Measurements from ENCODE around the gene SEC24D. TPM values are rescaled to one million over a fixed set of nuclear protein-coding genes. Genes with fewer than 3 reads are reported as not detected.
"Not testable (repeated sequence)": the region's sequence is repeated elsewhere in the genome, so short reads cannot be mapped to it uniquely, and the experiment has no call there.

SEC24D gene
- total RNA-seq, 2 donors from 2014 or later = 41.5 to 60.4 TPM

DNA sequence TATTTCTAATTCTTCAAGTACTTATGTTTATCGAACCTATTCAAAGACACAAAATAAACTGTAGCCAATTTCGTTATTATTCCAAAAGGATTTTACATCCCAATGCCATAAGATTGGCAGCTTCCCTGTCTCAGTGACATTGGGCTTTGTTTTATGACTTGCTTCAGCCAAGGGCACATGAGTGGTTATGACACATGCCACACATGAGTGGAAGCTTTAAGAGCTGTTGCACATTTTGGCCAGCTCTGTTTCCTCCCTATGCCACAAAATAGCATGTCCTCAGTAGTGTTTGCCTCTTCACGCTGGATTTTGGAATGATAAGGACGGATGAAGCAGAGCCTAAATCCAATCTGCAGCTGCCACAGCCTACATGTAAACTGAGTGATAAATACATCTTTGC is 21.9 kb downstream of the SEC24D start:
- Mint-ChIP-seq H3K9me3 (no peaks in the 10 kb centered on the region), H3K4me3 (no peak overlapping the region), H3K4me1 (ENCODE audit: low read depth) (peaks cover 5% of the 10 kb centered on the region), H3K27me3 (ENCODE audit: low read depth) (no peaks in the 10 kb centered on the region), H3K36me3 (ENCODE audit: insufficient read depth in 2 of 2) (peaks cover 20 to 36% of the 10 kb centered on the region in 2 donors), H3K27ac (no peak overlapping the region)
- ATAC-seq (replicated peaks in 1 of 2) = no peak
- no peak for DNase-seq

GRCh38 chr4:118813561-118813960 is 22.4 kb downstream of the SEC24D start:
- ATAC-seq (replicated peaks in 1 of 2) (no peak), DNase-seq (no peak)
- Mint-ChIP-seq H3K4me3 (no peak overlapping the region), H3K4me1 (ENCODE audit: low read depth) (peaks cover 5% of the 10 kb centered on the region), H3K36me3 (ENCODE audit: insufficient read depth in 2 of 2) (peaks cover 22 to 38% of the 10 kb centered on the region in 2 donors), H3K27ac (no peak overlapping the region), H3K27me3 (ENCODE audit: low read depth) (no peaks in the 10 kb centered on the region), H3K9me3 (no peaks in the 10 kb centered on the region)

DNA sequence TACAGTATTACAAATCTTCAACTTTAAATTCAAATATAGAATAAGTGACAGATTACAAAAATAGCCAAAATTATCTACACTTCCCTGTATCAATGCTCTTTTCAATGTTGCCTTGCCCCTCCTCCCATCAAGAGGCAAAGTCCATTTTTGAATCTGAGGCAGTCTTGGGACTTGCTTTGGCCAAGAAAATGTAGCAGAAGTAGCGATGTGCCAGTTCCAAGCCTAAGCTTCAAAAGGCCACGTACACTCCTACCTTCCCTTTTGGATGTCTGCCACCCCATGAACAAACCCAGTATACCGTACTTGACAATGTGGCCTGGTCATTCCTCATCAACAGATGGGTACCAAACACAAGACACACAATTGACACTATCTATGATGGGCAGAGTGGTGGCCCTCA is 24.1 kb downstream of the SEC24D start:
- Mint-ChIP-seq H3K4me3 (no peak overlapping the region), H3K36me3 (ENCODE audit: insufficient read depth in 2 of 2) (peaks cover 20 to 41% of the 10 kb centered on the region in 2 donors), H3K9me3 (no peaks in the 10 kb centered on the region), H3K27ac (no peak overlapping the region), H3K4me1 (ENCODE audit: low read depth) (peaks cover 4% of the 10 kb centered on the region), H3K27me3 (ENCODE audit: low read depth) (no peaks in the 10 kb centered on the region)
- ATAC-seq (replicated peaks in 1 of 2) = no peak
- DNase-seq = no peak

DNA sequence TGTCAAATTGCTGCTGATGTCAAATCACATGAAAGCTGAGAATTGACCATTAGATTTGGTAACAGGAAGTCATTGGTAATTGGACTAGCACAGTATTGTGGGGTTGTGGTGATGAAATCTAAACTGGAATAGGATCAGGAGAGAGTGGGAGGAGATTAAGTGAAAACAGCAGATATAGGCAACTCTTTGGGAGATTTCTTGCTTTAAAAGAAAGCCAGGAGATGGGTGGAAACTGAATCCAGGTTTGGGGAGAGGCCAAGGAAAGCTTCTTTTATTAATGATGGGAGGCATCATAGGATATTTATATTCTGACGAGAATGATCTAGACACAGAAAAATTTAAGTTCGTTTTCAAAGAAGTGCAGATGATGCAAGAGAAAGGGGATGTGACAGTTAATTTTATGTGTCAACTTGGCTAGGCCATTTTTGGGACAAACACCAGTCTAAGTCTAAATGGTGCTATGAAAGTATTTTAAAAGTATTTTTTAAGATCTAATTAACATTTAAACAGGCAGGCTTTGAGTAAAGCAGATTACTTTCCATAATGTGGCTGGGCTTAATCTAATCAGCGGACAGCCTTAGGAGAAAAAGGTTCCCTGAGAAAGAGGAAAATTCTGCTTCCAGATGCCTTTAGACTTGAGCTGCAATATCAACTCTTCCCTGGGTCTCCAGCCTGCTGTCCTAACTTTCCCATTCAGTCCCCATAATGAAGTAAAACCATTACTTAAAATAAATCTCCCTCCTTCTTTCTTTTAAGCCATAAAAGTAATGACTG is 24.7 kb downstream of the SEC24D start:
- peaks cover 20 to 38% of the 10 kb centered on the region in 2 donors for H3K36me3 Mint-ChIP-seq (ENCODE audit: insufficient read depth in 2 of 2)
- H3K4me3 Mint-ChIP-seq = no peak overlapping the region
- ATAC-seq (replicated peaks in 1 of 2) = no peak
- H3K27ac Mint-ChIP-seq = peak overlapping the region; percentile 23
- no peaks in the 10 kb centered on the region for H3K9me3 Mint-ChIP-seq
- no peaks in the 10 kb centered on the region for H3K4me1 Mint-ChIP-seq (ENCODE audit: low read depth)
- no peak for DNase-seq
- no peaks in the 10 kb centered on the region for H3K27me3 Mint-ChIP-seq (ENCODE audit: low read depth)

DNA sequence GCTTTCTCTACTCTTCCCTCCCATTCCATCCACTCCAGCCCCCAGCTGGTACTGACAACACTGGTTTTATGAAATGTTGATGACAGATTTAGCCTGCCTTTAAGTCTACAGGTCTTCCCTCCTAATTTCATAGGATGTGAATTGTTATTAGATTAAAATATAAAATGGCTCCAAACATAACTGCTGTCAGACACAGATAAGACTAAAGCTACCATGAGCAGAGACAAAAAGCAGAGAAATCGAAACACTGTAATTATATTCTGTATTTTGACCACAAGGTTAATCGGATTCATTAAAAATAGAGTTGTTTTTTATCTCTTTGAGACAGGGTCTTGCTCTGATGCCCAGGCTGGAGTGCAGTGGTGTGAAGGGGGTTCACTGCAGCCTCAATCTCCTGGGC is 28.3 kb downstream of the SEC24D start:
- no peak overlapping the region for H3K4me3 Mint-ChIP-seq
- H3K9me3 Mint-ChIP-seq = no peaks in the 10 kb centered on the region
- ATAC-seq (replicated peaks in 1 of 2) (no peak), DNase-seq (no peak)
- no peaks in the 10 kb centered on the region for H3K27me3 Mint-ChIP-seq (ENCODE audit: low read depth)
- no peak overlapping the region for H3K27ac Mint-ChIP-seq
- H3K36me3 Mint-ChIP-seq (ENCODE audit: insufficient read depth in 2 of 2) = peaks cover 18 to 20% of the 10 kb centered on the region in 2 donors
- H3K4me1 Mint-ChIP-seq (ENCODE audit: low read depth) = no peaks in the 10 kb centered on the region

DNA sequence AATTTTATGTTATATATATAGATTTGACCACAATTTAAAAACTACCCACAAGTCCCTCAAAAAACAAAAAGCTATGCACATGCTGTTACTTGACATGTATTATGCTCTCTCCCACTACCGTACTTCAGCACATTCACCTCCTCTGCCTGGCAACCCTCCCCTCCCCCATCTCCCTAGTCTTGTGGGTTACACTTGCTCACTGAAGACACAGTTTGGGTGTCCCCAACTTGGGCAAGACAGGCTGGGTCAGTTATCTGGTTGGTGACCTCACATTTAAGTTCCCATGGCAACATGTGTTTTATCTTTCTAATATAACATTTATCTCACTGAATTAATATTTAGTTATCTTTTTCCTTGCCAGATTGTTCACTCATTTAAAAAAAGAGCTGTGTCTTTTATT is 32.7 kb downstream of the SEC24D start:
- ATAC-seq (replicated peaks in 1 of 2) (no peak), DNase-seq (no peak)
- Mint-ChIP-seq H3K36me3 (ENCODE audit: insufficient read depth in 2 of 2) (peaks cover 9 to 12% of the 10 kb centered on the region in 2 donors), H3K4me3 (no peak overlapping the region), H3K4me1 (ENCODE audit: low read depth) (no peaks in the 10 kb centered on the region), H3K9me3 (no peaks in the 10 kb centered on the region), H3K27me3 (ENCODE audit: low read depth) (no peaks in the 10 kb centered on the region), H3K27ac (no peak overlapping the region)

GRCh38 chr4:118801895-118802575 is 33.9 kb downstream of the SEC24D start:
- H3K27me3 Mint-ChIP-seq (ENCODE audit: low read depth) = no peaks in the 10 kb centered on the region
- DNase-seq = no peak
- H3K9me3 Mint-ChIP-seq = no peaks in the 10 kb centered on the region
- H3K4me1 Mint-ChIP-seq (ENCODE audit: low read depth) = no peaks in the 10 kb centered on the region
- H3K27ac Mint-ChIP-seq = no peak overlapping the region
- H3K36me3 Mint-ChIP-seq (ENCODE audit: insufficient read depth in 2 of 2) = peaks cover 9 to 14% of the 10 kb centered on the region in 2 donors
- no peak for ATAC-seq (replicated peaks in 1 of 2)
- no peak overlapping the region for H3K4me3 Mint-ChIP-seq

GRCh38 chr4:118799231-118799942 is 36.5 kb downstream of the SEC24D start:
- H3K27me3 Mint-ChIP-seq (ENCODE audit: low read depth) = no peaks in the 10 kb centered on the region
- H3K4me1 Mint-ChIP-seq (ENCODE audit: low read depth) = no peaks in the 10 kb centered on the region
- H3K9me3 Mint-ChIP-seq = no peaks in the 10 kb centered on the region
- no peak for ATAC-seq (replicated peaks in 1 of 2)
- H3K4me3 Mint-ChIP-seq = no peak overlapping the region
- H3K27ac Mint-ChIP-seq = no peak overlapping the region
- no peak for DNase-seq
- H3K36me3 Mint-ChIP-seq (ENCODE audit: insufficient read depth in 2 of 2) = peaks cover 7 to 20% of the 10 kb centered on the region in 2 donors

DNA sequence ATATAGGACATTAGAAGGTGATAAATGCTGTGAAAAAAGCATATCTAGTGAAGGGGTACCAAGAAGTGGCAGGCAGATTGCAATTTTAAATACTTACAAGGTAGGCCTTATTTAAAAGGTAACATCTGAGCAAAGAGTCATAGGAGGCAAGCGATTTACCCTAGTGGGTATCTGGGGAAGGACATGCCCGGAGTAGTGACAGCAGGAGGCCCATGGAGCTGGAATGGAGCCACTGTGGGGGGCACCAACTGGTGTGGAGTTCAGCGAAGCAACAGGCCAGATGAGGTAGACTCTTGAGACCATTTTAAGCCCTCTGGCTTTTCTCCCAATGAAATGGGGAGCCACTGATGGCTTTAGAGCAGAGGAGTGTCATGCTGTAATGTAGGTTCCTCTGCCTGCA is 37.3 kb downstream of the SEC24D start:
- ATAC-seq (replicated peaks in 1 of 2) (no peak), DNase-seq (no peak)
- Mint-ChIP-seq H3K27ac (peak overlapping the region; percentile 34), H3K27me3 (ENCODE audit: low read depth) (no peaks in the 10 kb centered on the region), H3K36me3 (ENCODE audit: insufficient read depth in 2 of 2) (peaks cover 7 to 18% of the 10 kb centered on the region in 2 donors), H3K4me1 (ENCODE audit: low read depth) (no peaks in the 10 kb centered on the region), H3K9me3 (no peaks in the 10 kb centered on the region), H3K4me3 (no peak overlapping the region)

- Mint-ChIP-seq H3K4me1 (ENCODE audit: low read depth) (no peaks in the 10 kb centered on the region), H3K27ac (no peak overlapping the region), H3K27me3 (ENCODE audit: low read depth) (no peaks in the 10 kb centered on the region), H3K36me3 (ENCODE audit: insufficient read depth in 2 of 2) (peaks cover 7 to 18% of the 10 kb centered on the region in 2 donors), H3K4me3 (no peak overlapping the region), H3K9me3 (no peaks in the 10 kb centered on the region)
- ATAC-seq (replicated peaks in 1 of 2) (no peak), DNase-seq (no peak)
Observed at GRCh38 chr4:118797558-118798142, 38.3 kb downstream of the SEC24D start.

DNA sequence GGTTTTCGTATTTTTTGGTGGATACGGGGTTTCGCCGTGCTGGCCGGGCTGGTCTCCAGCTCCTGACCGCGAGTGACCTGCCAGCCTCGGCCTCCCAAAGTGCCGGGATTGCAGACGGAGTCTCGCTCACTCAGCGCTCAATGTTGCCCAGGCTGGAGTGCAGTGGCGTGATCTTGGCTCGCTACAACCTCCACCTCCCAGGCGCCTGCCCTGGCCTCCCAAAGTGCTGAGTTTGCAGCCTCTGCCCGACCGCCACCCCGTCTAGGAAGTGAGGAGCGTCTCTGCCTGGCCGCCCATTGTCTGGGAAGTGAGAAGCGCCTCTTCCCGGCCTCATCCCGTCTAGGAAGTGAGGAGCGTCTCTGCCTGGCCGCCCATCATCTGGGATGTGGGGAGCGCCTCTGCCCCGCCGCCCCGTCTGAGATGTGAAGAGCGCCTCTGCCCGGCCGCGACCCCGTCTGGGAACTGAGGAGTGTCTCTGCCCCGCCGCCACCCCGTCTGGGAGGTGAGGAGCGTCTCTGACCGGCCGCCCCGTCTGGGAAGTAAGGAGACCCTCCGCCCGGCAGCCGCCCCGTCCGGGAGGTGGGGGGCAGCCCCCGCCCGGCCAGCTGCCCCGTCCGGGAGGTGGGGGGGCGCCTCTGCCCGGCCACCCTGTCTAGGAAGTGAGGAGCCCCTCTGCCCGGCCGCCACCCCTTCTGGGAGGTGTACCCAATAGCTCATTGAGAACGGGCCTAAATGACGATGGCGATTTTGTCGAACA is 44.1 kb downstream of the SEC24D start:
- not testable (repeated sequence) for H3K27ac Mint-ChIP-seq; DNase-seq; H3K4me3 Mint-ChIP-seq; H3K36me3 Mint-ChIP-seq (ENCODE audit: insufficient read depth in 2 of 2); H3K27me3 Mint-ChIP-seq (ENCODE audit: low read depth); H3K4me1 Mint-ChIP-seq (ENCODE audit: low read depth); ATAC-seq (replicated peaks in 1 of 2); H3K9me3 Mint-ChIP-seq

DNA sequence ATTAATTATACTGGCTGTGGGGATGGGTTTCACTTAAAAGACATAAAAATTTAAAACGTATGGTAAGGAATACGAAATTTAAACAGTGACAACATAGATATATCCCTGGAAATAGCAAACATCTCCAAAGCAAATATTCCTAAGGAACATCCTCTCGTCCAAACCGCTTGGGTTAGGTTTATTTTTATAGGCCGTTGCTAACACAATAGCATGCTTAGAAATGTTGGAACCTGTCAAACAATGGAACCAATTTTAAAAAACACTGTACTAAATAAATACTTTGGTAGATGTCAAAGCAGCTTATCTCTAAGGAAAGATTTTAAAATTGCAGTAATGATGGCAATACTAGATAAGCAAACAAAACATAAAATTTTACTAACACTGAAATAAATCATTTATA is 45.4 kb downstream of the SEC24D start:
- no peak for ATAC-seq (replicated peaks in 1 of 2)
- Mint-ChIP-seq H3K4me1 (ENCODE audit: low read depth) (no peaks in the 10 kb centered on the region), H3K27me3 (ENCODE audit: low read depth) (no peaks in the 10 kb centered on the region), H3K4me3 (no peak overlapping the region), H3K9me3 (no peaks in the 10 kb centered on the region), H3K27ac (no peak overlapping the region), H3K36me3 (ENCODE audit: insufficient read depth in 2 of 2) (peaks cover 0 to 2% of the 10 kb centered on the region in 2 donors)
- DNase-seq = no peak
